Measurements from ENCODE around the gene CRIP3.

CRIP3 gene

GRCh38 chr6:43301081-43301870 lies 7.3 kb downstream of the CRIP3 start:
- no peak for DNase-seq (ENCODE audit: low read depth)
- TF ChIP-seq CTCF (IDR thresholded peaks at IDR 0.05; ENCODE audit: low read length, missing control alignments), result no peak

GRCh38 chr6:43299338-43300293 lies 9.0 kb downstream of the CRIP3 start:
- TF ChIP-seq CTCF (IDR thresholded peaks at IDR 0.05; ENCODE audit: low read length, missing control alignments), result no peak
- H3K4me3 ChIP-seq (replicated peaks; ENCODE audit: low read depth, low read length), result no peak overlapping the region
- no peak for DNase-seq (ENCODE audit: low read depth)

More at GRCh38 chr6:43301081-43301870, 7.3 kb downstream of the CRIP3 start:
- no peak overlapping the region for H3K4me3 ChIP-seq (replicated peaks; ENCODE audit: low read depth, low read length)

- H3K4me3 ChIP-seq (replicated peaks; ENCODE audit: low read depth, low read length), result no peak overlapping the region
- no peak for TF ChIP-seq CTCF (IDR thresholded peaks at IDR 0.05; ENCODE audit: low read length, missing control alignments)
- no peak for DNase-seq (ENCODE audit: low read depth)
Measured at GRCh38 chr6:43298565-43299337, 9.9 kb downstream of the CRIP3 start.

GRCh38 chr6:43297644-43298564 lies 10.7 kb downstream of the CRIP3 start, which contains the start of gene SLC22A7:
TSS of gene SLC22A7 (plus strand) at chr6:43298260. CDS start at chr6:43298359, 99 bp downstream.
- peak; percentile 3 for DNase-seq (ENCODE audit: low read depth)
- no peak for TF ChIP-seq CTCF (IDR thresholded peaks at IDR 0.05; ENCODE audit: low read length, missing control alignments)
- no peak within 1 kb of the TSS for H3K4me3 ChIP-seq (replicated peaks; ENCODE audit: low read depth, low read length)

- no peak overlapping the region for H3K4me3 ChIP-seq (replicated peaks; ENCODE audit: low read depth, low read length)
- TF ChIP-seq CTCF (IDR thresholded peaks at IDR 0.05; ENCODE audit: low read length, missing control alignments), result no peak
- no peak for DNase-seq (ENCODE audit: low read depth)
Measured at GRCh38 chr6:43296780-43297497, 11.7 kb downstream of the CRIP3 start.
